Stromal cell of bone marrow (primary cell): ENCODE results near the gene APOL3.
"Not testable (repeated sequence)": the region's sequence is repeated elsewhere in the genome, so short reads cannot be mapped to it uniquely, and the experiment has no call there.

Experiments
- DNase-seq: peaks from one replicate; pipeline ENCODE4 v3.0.0-alpha.2; 2012; ENCODE audit warnings: low read depth

APOL3 gene

DNA sequence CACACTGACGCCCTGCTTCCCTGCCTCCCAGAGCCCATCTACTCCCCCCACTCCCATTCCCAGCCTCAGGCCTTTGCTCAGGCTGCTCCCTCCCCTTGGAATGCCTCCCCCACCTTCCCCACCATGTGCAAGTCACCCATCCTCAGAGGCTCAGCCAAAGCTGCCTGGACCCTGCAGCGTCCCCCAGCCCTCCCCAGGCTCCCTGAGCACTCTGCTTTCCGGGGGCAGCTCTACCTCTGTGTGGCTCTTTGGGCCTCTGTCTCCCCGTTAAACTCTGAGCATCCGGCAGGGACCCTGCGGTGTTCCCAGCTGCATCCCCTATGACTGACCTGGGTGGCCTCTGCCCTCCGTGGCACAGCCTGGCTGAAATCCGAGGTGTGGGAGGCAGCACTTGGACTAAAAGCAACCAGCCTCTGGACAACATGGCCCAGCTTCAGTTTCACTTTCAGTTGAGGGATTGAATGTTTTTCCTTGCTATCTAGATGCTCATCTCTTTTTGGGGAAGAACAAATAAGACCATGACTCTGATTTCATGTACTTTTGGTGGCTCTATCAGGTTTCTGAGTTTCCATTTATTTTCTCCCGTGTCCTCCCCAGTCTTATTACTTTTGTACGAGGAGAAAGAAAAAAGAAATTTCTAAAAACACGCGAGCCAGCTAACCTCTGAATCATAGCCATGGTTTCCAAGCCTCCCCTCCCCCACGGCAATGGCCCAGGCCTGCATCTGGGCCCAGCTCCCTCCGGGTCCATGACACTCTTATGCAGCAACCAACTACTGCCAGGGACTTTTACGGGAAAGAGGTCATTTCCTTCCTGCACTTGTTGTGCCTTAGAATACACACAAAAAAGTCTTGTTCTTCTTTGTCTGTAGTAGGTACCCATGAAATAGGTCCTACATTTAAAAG, 3.8 kb downstream of the APOL3 start:
- DNase-seq, result peak; percentile 82

DNA sequence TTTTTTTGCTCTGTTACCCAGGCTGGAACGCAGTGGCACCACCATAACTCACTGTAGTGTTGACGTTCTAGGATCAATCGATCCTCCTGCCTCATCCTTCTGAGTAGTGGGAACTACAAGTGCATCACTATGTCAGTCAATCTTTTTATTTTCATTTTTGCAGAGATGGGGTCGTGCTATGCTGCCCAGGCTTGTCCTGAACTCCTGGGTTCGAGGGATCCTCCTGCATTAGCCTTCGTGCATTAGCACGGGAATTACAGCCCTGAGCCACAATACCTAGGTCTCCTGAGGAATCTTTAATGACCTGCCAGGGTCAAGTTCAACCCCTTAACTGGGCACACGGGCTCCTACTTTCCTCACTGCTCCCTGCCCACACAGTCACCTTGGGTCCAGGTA, 4.4 kb downstream of the APOL3 start:
- no peak for DNase-seq

DNA sequence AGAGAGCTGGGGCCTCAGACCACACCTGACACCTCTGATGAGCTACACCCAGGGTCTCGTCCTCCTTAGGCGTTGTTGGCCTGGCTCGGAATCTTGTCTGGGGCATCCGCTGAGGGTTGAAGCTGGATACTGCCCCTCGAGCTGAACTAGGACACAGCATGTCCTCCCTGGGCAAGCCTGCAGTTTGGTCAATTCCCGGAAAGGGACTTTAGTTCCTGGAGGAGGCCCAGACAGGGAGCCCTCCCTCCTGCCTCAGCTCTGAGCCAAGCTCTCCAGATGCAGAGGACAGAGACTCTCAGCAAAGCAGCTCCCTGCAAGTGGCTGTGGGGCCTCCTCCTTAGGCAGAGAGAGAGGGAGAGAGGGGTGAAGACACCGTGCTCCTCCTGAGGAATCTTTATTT, 4.9 kb downstream of the APOL3 start:
- no peak for DNase-seq

DNA sequence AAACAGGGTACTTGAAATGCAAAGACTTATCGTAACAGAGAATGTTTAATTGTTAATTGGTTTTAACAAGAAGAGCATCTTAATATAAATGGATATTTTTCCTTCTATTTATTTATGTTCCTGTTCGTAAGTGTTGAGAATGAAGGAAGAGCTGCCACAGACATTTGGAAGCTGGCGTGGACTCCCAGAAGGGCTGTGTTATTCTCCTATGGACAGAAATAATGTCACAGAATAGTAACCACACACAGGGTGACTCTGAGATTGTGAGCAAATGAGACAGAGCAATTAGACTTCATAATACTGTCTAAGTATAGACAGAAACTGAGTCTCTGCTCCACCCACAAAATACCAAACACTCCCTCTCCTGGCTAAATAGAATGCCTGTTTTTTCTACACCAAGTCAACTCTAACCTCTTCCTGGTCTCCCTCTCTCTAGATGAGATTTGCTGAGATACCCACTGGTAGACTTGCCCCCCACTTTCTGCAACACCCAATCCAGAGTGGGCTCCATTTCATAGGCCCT, 6.1 kb downstream of the APOL3 start:
- no peak for DNase-seq

DNA sequence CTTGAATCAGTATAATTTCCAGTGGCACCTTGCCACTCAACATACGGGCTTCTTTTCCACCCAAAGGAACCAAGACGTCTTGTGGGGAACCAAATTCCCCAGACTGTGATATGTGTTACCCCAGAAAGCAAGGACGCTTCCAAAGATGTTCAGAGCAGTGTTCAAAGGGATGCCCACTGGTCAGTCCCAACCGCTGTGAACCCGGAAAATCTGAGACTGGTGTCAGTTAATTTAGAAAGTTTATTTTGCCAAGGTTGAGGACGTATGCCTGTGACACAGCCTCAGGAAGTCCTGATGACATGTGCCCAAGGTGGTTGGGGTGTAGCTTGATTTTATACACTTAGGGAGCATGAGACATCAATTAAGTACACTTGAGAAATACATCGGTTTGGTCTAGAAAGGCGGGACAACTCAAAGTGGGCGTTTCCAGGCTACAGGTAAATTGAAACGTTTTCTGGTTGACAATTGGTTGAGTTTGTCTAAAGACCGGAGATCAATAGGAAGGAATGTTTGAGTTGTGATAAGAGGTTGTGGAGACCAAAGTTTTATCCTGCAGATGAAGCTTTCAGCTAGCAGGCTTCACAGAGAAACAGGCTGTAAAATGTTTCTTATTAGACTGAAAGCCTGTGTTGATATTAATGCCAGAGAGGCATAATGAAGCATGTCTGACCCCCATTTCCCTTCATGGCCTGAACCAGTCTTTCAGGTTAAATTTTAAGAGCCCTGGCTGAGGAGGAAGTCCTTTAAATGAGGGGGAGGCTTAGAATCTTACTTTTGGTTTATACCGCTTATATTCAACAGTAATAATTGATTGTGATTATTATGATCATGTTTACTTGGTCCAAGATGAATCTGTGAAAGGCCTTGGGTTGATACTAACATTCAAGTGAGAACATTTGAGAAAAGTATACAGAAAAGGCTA, 6.8 kb downstream of the APOL3 start:
- DNase-seq, result no peak

DNA sequence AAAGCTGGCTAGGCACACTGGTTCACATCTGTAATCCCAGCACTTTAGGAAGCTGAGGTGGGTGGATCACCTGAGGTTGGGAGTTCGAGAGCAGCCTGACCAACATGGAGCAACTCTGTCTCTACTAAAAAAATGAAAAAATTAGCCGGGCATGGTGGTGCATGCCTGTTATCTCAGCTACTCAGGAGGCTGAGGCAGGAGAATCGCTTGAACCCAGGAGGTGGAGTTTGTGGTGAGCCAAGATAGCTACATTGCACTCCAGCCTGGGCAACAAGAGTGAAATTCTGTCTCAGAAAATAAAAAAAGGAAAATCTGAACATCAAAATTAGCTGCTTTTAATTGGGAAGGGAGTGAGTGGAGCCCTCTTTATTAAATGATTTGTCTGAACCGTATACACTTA, 7.7 kb downstream of the APOL3 start:
- not testable (repeated sequence) for DNase-seq

DNA sequence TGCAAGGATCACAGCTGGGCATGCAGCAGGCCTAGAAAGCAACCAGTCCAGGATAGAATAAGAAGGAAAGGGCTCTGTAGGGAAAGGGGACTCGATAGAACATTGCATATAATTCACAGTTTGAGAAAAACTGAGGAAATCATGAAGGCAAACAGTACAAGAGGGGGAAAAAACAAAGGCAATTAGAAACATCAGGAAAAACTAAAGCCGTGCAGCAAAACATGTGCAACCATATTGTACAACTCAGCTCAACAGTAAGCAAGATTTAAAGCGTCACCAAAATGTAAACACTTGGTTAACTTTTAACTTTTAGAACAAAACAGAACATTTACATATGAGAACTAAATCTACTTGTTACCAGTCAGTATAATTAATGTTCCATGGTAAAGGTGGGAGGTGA, 8.5 kb downstream of the APOL3 start:
- DNase-seq, result no peak

DNA sequence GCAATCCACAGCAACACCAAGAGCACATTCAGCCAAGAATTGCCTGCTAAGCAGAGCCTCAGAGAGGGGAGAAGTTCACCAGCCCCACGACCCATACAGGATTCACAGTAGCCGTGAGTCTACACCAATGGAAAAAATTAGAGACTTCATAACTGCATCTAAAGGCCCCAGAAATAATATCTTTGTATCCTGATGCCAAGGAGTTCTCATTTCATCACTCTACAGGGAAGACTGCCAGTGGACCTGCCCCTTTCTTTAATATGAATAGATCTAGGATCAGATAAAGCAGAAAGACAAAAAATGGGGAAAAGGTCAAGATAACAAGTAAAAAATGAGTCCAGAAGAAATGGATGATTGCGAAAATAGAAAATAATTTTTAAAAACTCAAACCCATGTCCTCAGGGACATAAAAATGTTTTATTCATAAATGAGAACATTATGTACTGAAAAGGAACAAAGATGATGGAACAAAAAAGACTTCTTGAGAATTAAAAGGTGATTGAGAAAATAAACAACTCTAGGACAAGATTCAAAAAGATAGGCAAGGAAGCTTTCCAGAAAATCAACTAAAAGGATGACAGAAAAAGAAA, 9.5 kb downstream of the APOL3 start:
- peak; percentile 80 for DNase-seq

DNA sequence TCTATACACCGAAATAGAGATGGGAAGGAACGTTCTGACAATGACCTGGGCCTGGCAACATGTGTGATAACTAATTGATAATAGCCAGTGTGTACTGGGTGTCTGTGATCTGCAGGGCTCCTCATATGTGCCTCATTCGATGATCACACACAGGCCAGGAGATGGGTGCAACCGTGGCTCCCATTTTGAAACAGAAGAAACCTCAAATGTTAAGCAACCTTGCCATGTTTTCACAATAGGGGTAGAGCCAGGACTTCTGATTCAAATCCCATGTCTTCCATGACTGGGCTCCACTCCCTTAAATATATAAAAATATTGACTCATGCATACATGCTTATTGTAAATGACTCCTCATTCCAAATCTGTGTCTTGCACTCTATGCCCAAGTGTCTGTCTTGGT, 11.1 kb downstream of the APOL3 start:
- DNase-seq, result peak; percentile 82

DNA sequence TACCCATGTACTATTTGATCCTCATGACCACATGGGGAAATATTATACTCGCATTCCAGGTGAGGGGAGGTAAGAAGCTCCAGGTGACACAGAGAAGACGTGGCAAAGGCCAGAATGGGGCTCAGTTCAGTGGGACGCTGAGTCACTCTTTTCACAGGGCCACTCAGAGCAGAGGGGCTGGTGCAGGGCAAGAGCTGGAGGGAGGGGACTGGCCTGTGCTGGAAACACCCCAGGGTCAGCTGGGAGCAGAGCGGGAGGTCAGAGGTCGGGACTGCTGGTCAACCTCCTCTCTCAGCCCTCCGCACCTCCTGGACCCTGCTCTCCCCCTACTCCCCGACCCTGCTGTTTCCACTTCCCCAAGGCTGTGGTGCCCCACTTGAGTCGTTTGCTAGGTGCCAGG, 12.1 kb downstream of the APOL3 start:
- DNase-seq, result no peak

DNA sequence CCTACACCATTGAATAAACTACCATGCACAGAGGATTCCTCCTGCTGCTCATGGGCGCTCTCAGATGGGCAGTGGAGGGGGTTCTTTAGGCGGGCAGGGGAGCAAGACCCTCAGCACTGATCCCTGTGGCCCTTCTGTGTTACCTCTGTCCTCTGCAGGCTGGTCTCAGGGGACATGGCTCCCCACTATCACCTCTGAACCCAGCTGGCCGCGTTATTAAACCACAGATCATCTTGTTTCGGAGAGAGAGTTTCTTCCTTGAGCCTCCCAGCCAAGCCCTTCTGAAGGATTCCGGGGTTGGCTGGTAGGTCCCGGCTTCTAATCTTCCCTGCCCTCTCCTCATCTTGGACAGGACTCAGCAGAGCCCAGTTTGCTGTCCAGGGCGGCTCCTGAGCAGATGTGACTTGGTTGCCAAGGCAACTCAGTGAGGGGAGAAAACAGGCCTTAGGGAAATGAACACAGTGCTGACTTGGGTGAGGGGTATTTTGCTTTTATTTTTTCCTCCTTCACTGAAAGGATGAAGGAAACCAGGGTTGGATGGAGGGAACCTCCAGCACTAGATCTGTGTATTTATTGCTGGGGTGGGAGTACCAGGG, 13.3 kb downstream of the APOL3 start:
- no peak for DNase-seq

DNA sequence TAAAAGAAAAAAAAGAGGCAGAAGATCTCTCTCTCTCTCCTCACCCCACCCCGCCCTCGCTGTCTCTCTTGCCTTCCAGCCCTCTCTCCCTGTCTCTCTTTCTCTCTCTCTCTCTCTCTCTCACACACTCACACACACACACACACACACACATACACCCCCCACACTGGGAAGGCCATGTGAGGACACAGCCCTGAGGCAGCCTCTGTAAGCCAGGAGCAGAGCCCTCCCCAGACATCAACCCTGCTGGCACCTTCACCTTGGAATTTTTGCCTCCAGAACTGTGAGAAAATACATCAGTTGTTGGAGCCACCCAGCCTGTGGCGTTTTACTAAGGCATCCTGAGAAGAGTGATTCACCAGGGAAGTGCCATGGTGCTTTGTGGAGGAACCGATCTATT, 14.7 kb downstream of the APOL3 start:
- DNase-seq, result no peak

DNA sequence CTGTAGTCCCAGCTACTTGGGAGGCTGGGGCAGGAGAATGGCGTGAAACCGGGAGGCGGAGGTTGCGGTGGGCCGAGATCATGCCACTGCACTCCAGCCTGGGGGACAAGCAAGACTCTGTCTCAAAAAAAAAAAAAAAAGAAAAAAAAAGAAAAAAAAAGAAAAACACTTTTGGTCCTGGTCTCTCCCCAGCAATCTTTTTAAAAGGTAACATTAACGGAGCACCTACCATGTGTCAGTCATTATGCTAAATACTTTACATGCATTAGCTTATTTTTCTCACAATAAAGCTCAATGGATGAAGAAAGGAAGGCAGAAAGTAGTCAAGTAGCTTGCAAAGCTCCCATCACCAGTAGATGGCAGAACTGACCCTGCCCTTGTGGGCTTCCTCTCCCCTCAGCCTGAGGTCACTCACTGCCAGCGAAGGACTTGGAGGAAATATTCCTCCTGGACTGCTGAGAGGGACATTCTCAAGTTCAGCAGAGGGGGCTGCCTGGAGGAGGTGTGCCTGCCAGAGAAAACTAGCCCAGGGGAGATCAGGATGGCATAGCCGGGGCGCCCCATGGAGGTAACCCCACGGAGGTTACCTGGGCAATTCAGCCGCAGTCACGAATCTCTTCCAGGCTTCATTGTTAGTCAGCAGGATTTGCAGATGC, 15.5 kb downstream of the APOL3 start:
- DNase-seq, result peak; percentile 65

DNA sequence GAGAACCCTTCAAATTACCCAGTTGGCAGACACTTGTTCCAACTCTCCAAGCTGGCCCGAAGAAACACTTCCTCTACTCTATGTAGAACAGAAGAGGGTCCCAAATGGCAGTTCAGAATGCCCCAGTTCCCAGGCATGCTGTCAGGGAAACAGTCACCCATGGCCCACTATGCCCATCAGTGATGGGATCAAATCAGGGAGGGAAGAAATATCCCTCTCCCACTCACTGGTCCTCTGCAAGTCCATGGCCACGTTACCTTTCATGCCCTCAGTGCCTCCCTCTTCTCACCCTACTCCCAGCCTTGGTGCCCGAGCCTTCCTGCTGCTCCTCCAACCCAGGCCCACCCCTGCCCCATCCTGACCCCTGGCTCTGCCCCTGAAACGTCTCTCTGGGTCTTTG, 16.6 kb downstream of the APOL3 start:
- no peak for DNase-seq

DNA sequence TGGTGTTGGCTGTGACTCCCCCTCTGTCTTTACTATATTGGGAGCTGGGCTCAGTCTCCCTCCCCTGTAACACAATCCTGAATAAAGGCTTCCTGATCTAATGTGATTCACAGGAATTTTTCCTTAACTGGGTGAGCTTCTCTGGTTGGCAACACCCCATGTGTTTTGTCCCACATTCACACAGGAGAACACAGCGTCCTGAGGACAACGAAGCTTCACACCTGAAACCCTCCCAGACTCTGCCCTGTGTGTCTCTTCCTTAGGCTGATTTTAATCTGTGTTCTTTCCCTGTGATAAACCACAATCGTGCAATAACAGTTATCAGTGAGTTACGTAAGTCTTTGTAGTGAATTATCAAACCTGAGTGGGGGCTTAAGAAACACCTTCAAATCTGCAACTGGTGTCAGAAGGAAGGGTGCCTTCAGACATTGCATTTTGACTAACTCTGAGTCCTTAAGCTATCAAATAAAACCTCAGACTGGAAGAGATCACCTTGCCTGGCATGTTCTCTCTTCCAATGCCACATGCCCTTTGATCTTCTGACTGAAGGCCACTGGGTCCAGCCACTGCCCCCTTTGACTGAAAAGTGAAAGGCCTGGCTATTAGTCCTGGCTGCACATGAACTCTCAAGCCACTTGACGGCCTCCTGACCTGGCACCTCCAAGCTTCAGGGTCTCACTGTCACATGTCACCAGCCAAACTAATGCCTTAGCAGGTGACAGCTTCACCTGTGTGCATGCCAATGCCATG, 17.3 kb downstream of the APOL3 start:
- DNase-seq, result no peak

DNA sequence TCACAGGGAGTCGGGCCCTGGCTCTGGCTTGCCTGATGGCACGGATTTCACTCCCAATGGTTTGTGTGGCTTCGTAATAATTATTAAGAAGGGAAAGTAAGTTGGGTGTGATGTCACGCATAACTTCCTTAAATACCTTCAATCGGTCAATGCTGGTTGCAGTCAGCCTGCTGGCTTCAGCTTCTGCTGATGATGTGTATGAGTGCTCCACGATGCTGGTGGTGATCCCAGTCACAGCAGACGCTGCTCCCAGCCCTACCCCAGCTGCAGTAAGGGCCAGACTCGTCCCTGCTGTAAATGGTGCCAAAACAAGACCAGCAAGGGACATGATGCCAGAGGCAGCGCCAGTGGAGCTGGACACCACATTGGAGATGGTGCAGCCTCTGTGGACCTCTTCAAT, 19.1 kb downstream of the APOL3 start:
- no peak for DNase-seq

DNA sequence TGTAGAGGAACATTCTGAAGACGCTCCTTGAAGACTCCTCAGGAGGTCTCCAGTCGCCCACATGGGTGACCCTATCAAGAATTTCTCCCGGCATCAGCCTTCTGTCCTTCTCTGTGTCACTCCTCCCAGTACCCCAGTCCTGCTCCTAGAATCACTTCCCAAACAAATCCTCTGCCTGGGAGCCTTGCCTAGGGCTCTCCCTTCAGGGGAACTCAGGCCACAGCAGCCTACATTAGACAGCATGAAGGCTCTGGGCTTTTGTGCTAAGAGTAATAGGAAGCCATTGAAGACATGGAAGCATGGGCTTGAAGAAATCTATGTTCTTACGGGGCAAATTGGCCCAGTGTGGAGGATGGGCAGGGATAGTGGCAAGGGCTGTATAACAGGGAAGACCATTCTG, 21.8 kb downstream of the APOL3 start:
- not testable (repeated sequence) for DNase-seq

DNA sequence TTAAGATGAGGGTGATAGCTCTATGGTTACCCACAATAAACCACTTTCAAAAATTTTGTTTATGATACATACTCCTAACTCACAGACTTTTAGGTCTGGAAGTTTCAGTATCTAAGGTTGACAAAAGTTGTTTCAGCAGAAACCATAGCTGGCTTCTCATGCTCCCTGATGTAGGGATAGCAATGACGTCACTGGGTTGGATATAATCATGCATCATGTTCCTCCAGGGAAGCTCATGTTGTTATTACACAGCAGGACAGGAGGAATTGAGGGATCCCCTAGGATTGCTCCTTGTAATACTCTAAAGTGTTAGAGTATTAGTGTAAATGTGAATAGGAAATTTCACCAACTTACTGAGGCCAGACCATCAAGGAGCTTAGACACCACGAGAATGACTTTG, 23.6 kb downstream of the APOL3 start:
- DNase-seq, result peak; percentile 68

DNA sequence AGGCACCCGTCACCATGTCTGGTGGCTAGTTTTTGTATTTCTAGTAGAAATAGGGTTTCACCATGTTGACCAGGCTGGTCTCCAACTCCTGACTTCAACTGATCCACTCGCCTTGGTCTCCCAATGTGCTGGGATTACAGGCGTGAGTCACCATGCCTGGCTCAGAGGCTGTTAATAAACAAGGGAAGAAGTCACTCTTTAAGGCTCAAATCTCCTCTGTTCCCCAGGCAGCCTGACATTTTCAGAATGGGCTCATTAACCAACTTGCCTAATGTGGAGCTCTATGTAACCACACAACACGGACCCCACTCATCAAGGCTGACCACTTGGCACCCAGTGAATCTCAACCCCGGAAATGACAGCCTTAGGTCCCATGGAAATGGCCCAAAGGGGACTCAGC, 24.1 kb downstream of the APOL3 start:
- peak; percentile 80 for DNase-seq

DNA sequence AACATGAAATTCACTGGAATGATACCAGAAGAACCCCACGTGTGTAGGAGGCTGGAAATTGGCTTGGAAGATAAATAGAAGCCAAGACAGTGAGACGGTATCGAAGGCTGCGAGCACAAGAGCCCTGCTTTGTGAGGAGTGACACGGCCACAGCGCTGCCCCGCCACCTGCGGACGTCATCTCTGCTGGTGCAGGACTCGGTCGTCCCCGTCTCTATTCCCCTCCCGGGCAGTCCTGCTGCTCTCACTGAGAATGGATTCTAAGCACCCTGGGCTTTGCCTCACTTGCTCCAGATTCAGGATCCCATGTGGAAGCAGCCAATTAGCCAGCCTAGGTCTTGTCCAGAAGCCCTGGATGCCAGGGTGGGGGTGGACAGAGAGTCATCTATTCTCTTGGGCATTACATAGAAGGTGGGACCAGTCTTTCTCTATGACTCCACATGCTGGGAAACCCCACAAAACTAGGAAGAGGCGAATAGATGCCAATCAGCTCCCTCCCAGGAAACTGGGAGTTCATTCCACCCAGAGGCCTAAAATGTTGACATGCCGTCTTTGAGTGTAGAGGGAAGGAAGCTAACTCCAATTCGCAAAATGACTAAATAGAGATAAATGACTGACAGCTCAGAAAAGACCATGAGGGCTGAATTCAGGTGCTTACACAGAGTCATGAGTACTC, 25.1 kb downstream of the APOL3 start:
- no peak for DNase-seq
